ENCODE data around the gene BDKRB1.

BDKRB1 gene

DNA sequence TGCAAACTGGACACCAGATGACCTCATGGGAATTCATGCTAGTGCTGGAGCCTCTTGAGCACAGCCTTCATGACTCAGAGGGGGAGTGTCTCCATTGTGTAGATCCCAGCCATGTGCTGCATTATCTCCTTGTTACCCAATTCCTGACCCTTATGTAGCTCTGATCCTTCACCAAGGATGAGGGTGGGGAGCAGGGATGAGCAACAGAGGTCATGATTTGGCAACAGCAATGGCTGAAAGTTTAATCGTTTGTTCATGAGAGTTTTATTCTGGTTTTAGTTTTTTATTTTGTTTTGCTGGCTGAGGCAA is 9.5 kb upstream of the BDKRB1 start:
- Histone ChIP-seq H4K20me1 (ENCODE audit: low read depth, low read length) (no peaks in the 10 kb centered on the region), H3K79me2 (ENCODE audit: insufficient read depth, low read length) (no peaks in the 10 kb centered on the region), H3K27me3 (ENCODE audit: low read length) (no peaks in the 10 kb centered on the region; the same call in 1 of the 2 replicates), H3K9me2 (replicated peaks; ENCODE audit: insufficient read depth, low read length) (no peaks in the 10 kb centered on the region), H3K9me3 (ENCODE audit: insufficient read depth, low read length) (no peaks in the 10 kb centered on the region), H3F3A (ENCODE audit: insufficient read depth) (no peaks in the 10 kb centered on the region), H3K9ac (ENCODE audit: low read length) (no peak overlapping the region), H3K4me3 (ENCODE audit: insufficient read depth, low read length, poor library complexity, severe bottlenecking) (no peak overlapping the region), H2AFZ (ENCODE audit: low read depth, low read length, severe bottlenecking) (no peak overlapping the region), H3K4me2 (ENCODE audit: low read depth, low read length, poor library complexity, severe bottlenecking) (no peak overlapping the region), H3K27ac (ENCODE audit: low read depth, low read length) (no peak overlapping the region), H3K36me3 (ENCODE audit: low read length) (no peaks in the 10 kb centered on the region)
- TF ChIP-seq EZH2phosphoT487 (conservative IDR thresholded peaks at IDR 0.05; ENCODE audit: low read length), result no peak
- TF ChIP-seq, protein P1, sequence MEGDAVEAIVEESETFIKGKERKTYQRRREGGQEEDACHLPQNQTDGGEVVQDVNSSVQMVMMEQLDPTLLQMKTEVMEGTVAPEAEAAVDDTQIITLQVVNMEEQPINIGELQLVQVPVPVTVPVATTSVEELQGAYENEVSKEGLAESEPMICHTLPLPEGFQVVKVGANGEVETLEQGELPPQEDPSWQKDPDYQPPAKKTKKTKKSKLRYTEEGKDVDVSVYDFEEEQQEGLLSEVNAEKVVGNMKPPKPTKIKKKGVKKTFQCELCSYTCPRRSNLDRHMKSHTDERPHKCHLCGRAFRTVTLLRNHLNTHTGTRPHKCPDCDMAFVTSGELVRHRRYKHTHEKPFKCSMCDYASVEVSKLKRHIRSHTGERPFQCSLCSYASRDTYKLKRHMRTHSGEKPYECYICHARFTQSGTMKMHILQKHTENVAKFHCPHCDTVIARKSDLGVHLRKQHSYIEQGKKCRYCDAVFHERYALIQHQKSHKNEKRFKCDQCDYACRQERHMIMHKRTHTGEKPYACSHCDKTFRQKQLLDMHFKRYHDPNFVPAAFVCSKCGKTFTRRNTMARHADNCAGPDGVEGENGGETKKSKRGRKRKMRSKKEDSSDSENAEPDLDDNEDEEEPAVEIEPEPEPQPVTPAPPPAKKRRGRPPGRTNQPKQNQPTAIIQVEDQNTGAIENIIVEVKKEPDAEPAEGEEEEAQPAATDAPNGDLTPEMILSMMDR (IDR thresholded peaks at IDR 0.05; ENCODE audit: insufficient read depth, low read length, poor library complexity, severe bottlenecking), result no peak

- H3K9me3 ChIP-seq (ENCODE audit: insufficient read depth, low read length), result no peaks in the 10 kb centered on the region
- H3K27ac ChIP-seq (ENCODE audit: low read depth, low read length), result no peak overlapping the region
- no peaks in the 10 kb centered on the region for H3F3A ChIP-seq (ENCODE audit: insufficient read depth)
- H3K79me2 ChIP-seq (ENCODE audit: insufficient read depth, low read length), result no peaks in the 10 kb centered on the region
- no peaks in the 10 kb centered on the region; the same call in 1 of the 2 replicates for H3K27me3 ChIP-seq (ENCODE audit: low read length)
- no peak overlapping the region for H3K4me2 ChIP-seq (ENCODE audit: low read depth, low read length, poor library complexity, severe bottlenecking)
- H3K4me3 ChIP-seq (ENCODE audit: insufficient read depth, low read length, poor library complexity, severe bottlenecking), result no peak overlapping the region
- TF ChIP-seq, protein P1 (IDR thresholded peaks at IDR 0.05; ENCODE audit: insufficient read depth, low read length, poor library complexity, severe bottlenecking), result no peak
- TF ChIP-seq EZH2phosphoT487 (conservative IDR thresholded peaks at IDR 0.05; ENCODE audit: low read length), result no peak
- H2AFZ ChIP-seq (ENCODE audit: low read depth, low read length, severe bottlenecking), result no peak overlapping the region
- H3K36me3 ChIP-seq (ENCODE audit: low read length), result no peaks in the 10 kb centered on the region
- no peak overlapping the region for H3K9ac ChIP-seq (ENCODE audit: low read length)
- H3K9me2 ChIP-seq (replicated peaks; ENCODE audit: insufficient read depth, low read length), result no peaks in the 10 kb centered on the region
- H4K20me1 ChIP-seq (ENCODE audit: low read depth, low read length), result no peaks in the 10 kb centered on the region
Measured at GRCh38 chr14:96247031-96247430, 9.0 kb upstream of the BDKRB1 start.

DNA sequence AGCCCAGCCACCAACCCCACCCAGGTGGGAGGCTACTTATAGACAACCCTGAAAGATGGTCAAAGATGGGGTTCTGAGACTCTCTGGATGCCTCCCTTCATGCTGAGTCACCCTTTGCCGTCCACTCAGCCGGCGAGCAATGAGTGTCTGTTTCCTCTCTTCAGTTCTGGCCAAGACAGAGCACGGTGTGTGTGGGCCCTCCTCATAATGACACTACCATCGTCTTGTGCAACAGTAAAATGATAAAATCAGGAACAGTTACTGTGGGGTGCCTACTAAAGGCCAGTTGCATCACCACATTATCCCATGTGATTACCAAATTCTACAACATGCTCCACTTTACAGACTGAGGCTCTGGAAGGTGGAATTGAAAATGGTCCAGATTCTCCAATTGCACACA is 7.0 kb upstream of the BDKRB1 start:
- H3K4me2 ChIP-seq (ENCODE audit: low read depth, low read length, poor library complexity, severe bottlenecking), result no peak overlapping the region
- no peaks in the 10 kb centered on the region for H3F3A ChIP-seq (ENCODE audit: insufficient read depth)
- TF ChIP-seq, protein P1 (IDR thresholded peaks at IDR 0.05; ENCODE audit: insufficient read depth, low read length, poor library complexity, severe bottlenecking), result no peak
- no peak for TF ChIP-seq EZH2phosphoT487 (conservative IDR thresholded peaks at IDR 0.05; ENCODE audit: low read length)

More for the DNA sequence above, 7.0 kb upstream of the BDKRB1 start:
- Histone ChIP-seq H3K79me2 (ENCODE audit: insufficient read depth, low read length) (no peaks in the 10 kb centered on the region), H3K9ac (ENCODE audit: low read length) (no peak overlapping the region), H3K27ac (ENCODE audit: low read depth, low read length) (no peak overlapping the region), H2AFZ (ENCODE audit: low read depth, low read length, severe bottlenecking) (no peak overlapping the region), H3K9me3 (ENCODE audit: insufficient read depth, low read length) (no peaks in the 10 kb centered on the region), H3K9me2 (replicated peaks; ENCODE audit: insufficient read depth, low read length) (no peaks in the 10 kb centered on the region), H3K36me3 (ENCODE audit: low read length) (no peaks in the 10 kb centered on the region), H3K27me3 (ENCODE audit: low read length) (no peaks in the 10 kb centered on the region; the same call in 1 of the 2 replicates), H4K20me1 (ENCODE audit: low read depth, low read length) (no peaks in the 10 kb centered on the region), H3K4me3 (ENCODE audit: insufficient read depth, low read length, poor library complexity, severe bottlenecking) (no peak overlapping the region)
